Trophoblast cell (in vitro differentiated cells and primary cell): ENCODE measurements around the gene FCAMR.

Experiments
- DNase-seq, 2 donors: peaks; one replicate each; pipeline ENCODE4 v3.0.0-alpha.2; 2016
- H2AFZ ChIP-seq: 2 replicates; pipeline ENCODE4 v1.6.1; 2013; ENCODE audit warnings: low read length, moderate library complexity, mild to moderate bottlenecking; ENCODE audit not compliant: insufficient read depth, poor library complexity
- H2AK5ac ChIP-seq: 2 replicates; pipeline ENCODE4 v1.6.1; 2013; ENCODE audit warnings: mild to moderate bottlenecking, low read length
- H2BK120ac ChIP-seq: 2 replicates; pipeline ENCODE4 v1.6.1; 2013; ENCODE audit warnings: low read length, mild to moderate bottlenecking, moderate library complexity; ENCODE audit not compliant: insufficient read depth, poor library complexity
- H2BK12ac ChIP-seq: 2 replicates; pipeline ENCODE4 v1.6.1; 2013; ENCODE audit warnings: mild to moderate bottlenecking, low read length, moderate library complexity
- H2BK5ac ChIP-seq: 2 replicates; pipeline ENCODE4 v1.6.1; 2013; ENCODE audit warnings: low read length, low read depth, moderate library complexity, mild to moderate bottlenecking; ENCODE audit not compliant: poor library complexity
- H3K14ac ChIP-seq: 2 replicates; pipeline ENCODE4 v1.6.1; 2013; ENCODE audit warnings: mild to moderate bottlenecking, low read length
- H3K18ac ChIP-seq: 2 replicates; pipeline ENCODE4 v1.6.1; 2013; ENCODE audit warnings: mild to moderate bottlenecking, low read length
- H3K23ac ChIP-seq: 2 replicates; pipeline ENCODE4 v1.6.1; 2013; ENCODE audit warnings: low read length
- H3K27ac ChIP-seq: 2 replicates; pipeline ENCODE4 v1.5.1; 2013; ENCODE audit warnings: low read depth, mild to moderate bottlenecking, inconsistent platforms, low read length, moderate library complexity
- H3K27me3 ChIP-seq: 2 replicates; pipeline ENCODE4 v1.6.1; 2013; ENCODE audit warnings: inconsistent platforms, mild to moderate bottlenecking, low read length, moderate library complexity; ENCODE audit not compliant: insufficient read depth
- H3K36me3 ChIP-seq, 2 experiments: 1 replicate in 1 of 2; 2 replicates in 1 of 2; pipeline ENCODE4 v1.6.1; 2013; ENCODE audit warnings: low read length in 2 of 2, mild to moderate bottlenecking in 2 of 2, moderate library complexity in 1 of 2; ENCODE audit not compliant: insufficient read depth in 2 of 2, control insufficient read depth in 1 of 2
- H3K4ac ChIP-seq: 2 replicates; pipeline ENCODE4 v1.6.1; 2013; ENCODE audit warnings: low read depth, mild to moderate bottlenecking, low read length, moderate library complexity
- H3K4me1 ChIP-seq, 2 experiments: 1 replicate in 1 of 2; 2 replicates in 1 of 2; pipeline ENCODE4 v1.6.1; 2013; ENCODE audit warnings: low read length in 2 of 2, mild to moderate bottlenecking in 2 of 2, moderate library complexity in 1 of 2; ENCODE audit not compliant: insufficient read depth in 2 of 2, control insufficient read depth in 1 of 2
- H3K4me2 ChIP-seq: 2 replicates; pipeline ENCODE4 v1.6.1; 2013; ENCODE audit warnings: inconsistent platforms, mild to moderate bottlenecking, low read length, moderate library complexity
- H3K4me3 ChIP-seq: 2 replicates; pipeline ENCODE4 v1.5.1; 2013; ENCODE audit warnings: mild to moderate bottlenecking, low read depth, low read length, inconsistent platforms
- H3K79me1 ChIP-seq: one replicate; pipeline ENCODE4 v1.6.1; 2013; ENCODE audit warnings: low read length
- H3K79me2 ChIP-seq: 2 replicates; pipeline ENCODE4 v1.6.1; 2013; ENCODE audit warnings: low read length, mild to moderate bottlenecking; ENCODE audit not compliant: control insufficient read depth, insufficient read depth, poor library complexity
- H3K9ac ChIP-seq: 2 replicates; pipeline ENCODE4 v1.6.1; 2013; ENCODE audit warnings: mild to moderate bottlenecking, low read length
- H3K9me3 ChIP-seq: 2 replicates; pipeline ENCODE4 v1.6.1; 2013; ENCODE audit warnings: low read depth, mild to moderate bottlenecking, control low read depth, inconsistent platforms, low read length; ENCODE audit not compliant: insufficient read depth
- H4K12ac ChIP-seq: 2 replicates; pipeline ENCODE4 v1.6.1; 2013; ENCODE audit warnings: low read depth, mild to moderate bottlenecking, low read length, moderate library complexity
- H4K8ac ChIP-seq: 2 replicates; pipeline ENCODE4 v1.6.1; 2013; ENCODE audit warnings: low read depth, mild to moderate bottlenecking, low read length, moderate library complexity
- H4K91ac ChIP-seq: one replicate; pipeline ENCODE4 v1.6.1; 2013; ENCODE audit warnings: low read depth, mild to moderate bottlenecking, low read length, moderate library complexity
- WGBS: extraction: QIAGEN DNeasy Blood & Tissue Kit; methylation state at CpG from one replicate; pipeline ENCODE4 v1.1.7; 2013; ENCODE audit warnings: missing lambda C conversion rate; ENCODE audit not compliant: insufficient read length, insufficient coverage; ENCODE audit errors: extremely low coverage; 5-methylcytosine and 5-hydroxymethylcytosine counted together

Gene FCAMR

DNA sequence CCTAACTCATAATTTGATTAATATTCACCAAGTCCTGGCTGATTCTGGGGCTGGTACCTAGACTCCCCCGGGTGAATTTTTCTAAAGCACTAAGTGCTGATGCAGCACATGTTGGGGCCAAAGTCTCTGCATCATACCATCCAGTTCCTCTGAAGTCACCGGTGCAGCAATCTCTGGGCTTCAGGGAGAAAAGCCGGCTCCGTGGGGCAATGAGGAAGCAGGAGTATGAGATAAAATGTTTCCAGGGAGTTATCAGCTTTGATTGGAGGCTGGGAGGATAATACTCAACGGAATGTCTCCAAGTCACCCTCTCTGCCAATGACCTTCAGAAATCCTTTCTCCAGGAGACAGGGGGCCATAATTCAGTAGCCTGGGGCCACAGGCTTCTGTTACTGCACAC is 1.2 kb downstream of the FCAMR start:
- Histone ChIP-seq H3K18ac (no peak overlapping the region), H3K36me3 (no peaks in the 10 kb centered on the region), H2AK5ac (no peak overlapping the region), H2BK12ac (no peak overlapping the region), H3K4ac (no peak overlapping the region), H3K4me1 (no peaks in the 10 kb centered on the region), H4K8ac (no peak overlapping the region), H3K27me3 (no peaks in the 10 kb centered on the region), H3K27ac (no peak overlapping the region), H3K4me2 (no peak overlapping the region), H3K79me2 (no peaks in the 10 kb centered on the region), H3K79me1 (no peaks in the 10 kb centered on the region), H3K14ac (no peak overlapping the region), H2BK5ac (no peak overlapping the region), H3K9ac (no peak overlapping the region), H4K91ac (no peak overlapping the region), H4K12ac (no peak overlapping the region), H2BK120ac (no peak overlapping the region), H2AFZ (no peak overlapping the region), H3K9me3 (no peaks in the 10 kb centered on the region), H3K23ac (no peak overlapping the region), H3K4me3 (no peak overlapping the region)
- no CpG with 5 or more reads among the region's 5 CpGs for WGBS
- DNase-seq, result no peak

DNA sequence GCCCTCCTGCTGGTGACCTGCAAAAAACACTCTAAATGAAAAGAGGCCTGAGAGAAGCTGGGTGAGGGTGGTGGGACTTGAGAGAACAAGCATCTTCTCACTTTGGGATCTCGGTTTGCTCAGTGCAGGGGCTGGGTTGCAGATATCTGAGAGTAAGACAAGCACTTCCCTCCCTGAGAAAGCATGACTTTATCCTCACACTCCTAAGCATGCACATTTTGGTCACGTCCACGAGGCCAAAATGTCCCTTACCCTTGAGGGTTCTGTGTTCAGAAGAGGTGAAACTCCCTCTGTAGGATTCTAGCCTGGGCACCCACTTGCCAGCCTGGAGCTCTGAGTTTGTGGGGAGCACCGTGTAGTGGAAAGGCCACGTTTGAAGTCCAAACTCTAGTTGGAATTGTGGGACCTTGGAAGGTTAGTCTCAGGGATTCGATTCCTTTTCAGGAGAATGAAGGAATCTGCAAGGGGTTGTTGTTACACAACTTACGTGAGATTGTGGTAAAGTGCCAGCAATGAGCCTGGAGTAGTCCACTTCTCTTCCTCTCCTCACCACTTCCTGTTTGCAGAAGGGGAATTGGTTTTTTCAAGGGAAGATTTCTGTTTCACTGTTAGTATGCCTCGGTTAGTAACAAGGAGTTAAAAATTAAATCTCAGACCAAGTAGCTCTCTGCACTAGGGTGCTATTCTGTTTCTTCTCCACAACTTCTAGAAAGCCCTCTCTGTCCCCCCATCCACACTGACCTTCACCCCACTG is 3.0 kb downstream of the FCAMR start:
- no peak overlapping the region for H2BK5ac ChIP-seq
- no peak overlapping the region for H4K91ac ChIP-seq
- H3K14ac ChIP-seq, result no peak overlapping the region
- H3K9ac ChIP-seq, result peak overlapping the region; percentile 4
- no peak overlapping the region for H2BK120ac ChIP-seq
- no peaks in the 10 kb centered on the region for H3K79me2 ChIP-seq
- no peaks in the 10 kb centered on the region for H3K27me3 ChIP-seq
- no peaks in the 10 kb centered on the region for H3K9me3 ChIP-seq
- H3K18ac ChIP-seq, result no peak overlapping the region
- H3K27ac ChIP-seq, result no peak overlapping the region
- H3K79me1 ChIP-seq, result no peaks in the 10 kb centered on the region
- no peaks in the 10 kb centered on the region for H3K36me3 ChIP-seq
- no CpG with 5 or more reads among the region's 8 CpGs for WGBS
- H3K4me1 ChIP-seq, result no peaks in the 10 kb centered on the region
- no peak overlapping the region for H3K23ac ChIP-seq
- H4K12ac ChIP-seq, result no peak overlapping the region
- no peak overlapping the region for H2BK12ac ChIP-seq
- no peak overlapping the region for H3K4me2 ChIP-seq
- DNase-seq, result peak in 1 of 2 donors; percentile 5
- no peak overlapping the region for H2AFZ ChIP-seq
- no peak overlapping the region for H2AK5ac ChIP-seq
- no peak overlapping the region for H4K8ac ChIP-seq
- no peak overlapping the region for H3K4ac ChIP-seq
- H3K4me3 ChIP-seq, result no peak overlapping the region

DNA sequence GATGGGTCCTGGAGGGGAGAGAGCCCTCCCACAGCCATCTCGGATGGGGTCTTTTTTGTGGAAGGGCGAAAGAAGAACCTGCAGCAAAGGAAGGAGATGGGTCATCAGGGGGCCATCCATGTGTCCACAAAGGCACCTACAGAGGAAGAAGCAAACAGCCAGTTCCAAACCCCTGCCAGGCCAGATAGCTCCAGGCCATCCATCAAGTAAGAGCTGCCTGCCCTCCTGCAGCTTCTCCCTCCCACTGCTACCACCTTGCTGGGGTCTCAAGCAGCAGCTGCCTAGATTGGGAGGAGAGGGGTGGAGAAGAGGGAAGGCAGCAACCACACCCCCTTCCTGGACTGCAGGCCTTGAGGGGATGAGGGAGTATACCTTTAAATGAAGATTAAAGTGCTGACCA is 4.5 kb downstream of the FCAMR start:
- WGBS, result no CpG with 5 or more reads among the region's 2 CpGs
- H2BK12ac ChIP-seq, result no peak overlapping the region
- H3K27ac ChIP-seq, result no peak overlapping the region
- no peaks in the 10 kb centered on the region for H3K79me1 ChIP-seq
- H4K8ac ChIP-seq, result no peak overlapping the region
- no peak overlapping the region for H2AK5ac ChIP-seq
- H3K9ac ChIP-seq, result no peak overlapping the region
- no peak overlapping the region for H3K14ac ChIP-seq
- no peak for DNase-seq
- H3K23ac ChIP-seq, result no peak overlapping the region
- H3K36me3 ChIP-seq, result no peaks in the 10 kb centered on the region
- H4K91ac ChIP-seq, result no peak overlapping the region
- H4K12ac ChIP-seq, result no peak overlapping the region
- no peak overlapping the region for H3K4me3 ChIP-seq
- H3K79me2 ChIP-seq, result no peaks in the 10 kb centered on the region
- no peak overlapping the region for H3K18ac ChIP-seq
- no peaks in the 10 kb centered on the region for H3K4me1 ChIP-seq
- H3K4ac ChIP-seq, result no peak overlapping the region
- no peaks in the 10 kb centered on the region for H3K27me3 ChIP-seq
- no peak overlapping the region for H2BK120ac ChIP-seq
- H2BK5ac ChIP-seq, result no peak overlapping the region
- H3K9me3 ChIP-seq, result peaks cover 3% of the 10 kb centered on the region
- no peak overlapping the region for H3K4me2 ChIP-seq
- no peak overlapping the region for H2AFZ ChIP-seq

DNA sequence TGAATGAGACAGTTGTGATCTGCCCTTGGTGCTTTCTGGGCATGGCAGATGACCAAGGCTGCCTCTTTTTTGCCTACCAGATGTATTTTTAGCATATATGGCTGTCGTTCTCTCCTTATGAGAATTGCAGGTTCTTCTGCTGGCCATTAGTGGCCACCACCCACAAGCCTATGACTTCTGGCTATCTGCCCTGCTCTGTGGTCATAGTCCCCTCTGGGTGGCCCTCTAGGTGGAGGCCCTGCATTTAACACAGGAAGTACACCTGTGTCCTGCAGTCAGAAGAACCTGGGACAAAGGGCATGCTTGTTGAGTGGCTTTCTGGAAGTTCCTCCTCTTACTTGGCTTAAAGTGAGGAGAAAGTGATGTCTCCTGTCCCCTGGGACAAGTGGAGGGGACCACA is 6.5 kb downstream of the FCAMR start:
- Histone ChIP-seq H4K8ac (no peak overlapping the region), H3K4me2 (no peak overlapping the region), H3K36me3 (no peaks in the 10 kb centered on the region), H3K27me3 (no peaks in the 10 kb centered on the region), H3K4me1 (no peaks in the 10 kb centered on the region), H3K79me2 (no peaks in the 10 kb centered on the region), H3K9ac (no peak overlapping the region), H3K27ac (no peak overlapping the region), H3K18ac (no peak overlapping the region), H4K91ac (no peak overlapping the region), H3K79me1 (no peaks in the 10 kb centered on the region), H3K4me3 (no peak overlapping the region), H2AK5ac (no peak overlapping the region), H3K23ac (no peak overlapping the region), H2BK12ac (no peak overlapping the region), H3K14ac (no peak overlapping the region), H2AFZ (no peak overlapping the region), H2BK120ac (no peak overlapping the region), H3K4ac (no peak overlapping the region), H3K9me3 (peaks cover 3% of the 10 kb centered on the region), H4K12ac (no peak overlapping the region), H2BK5ac (no peak overlapping the region)
- DNase-seq, result no peak
- WGBS, result no CpG with 5 or more reads among the region's 1 CpG
